ENCODE measurements around the gene CMPK2. TPM values are rescaled to one million over a fixed set of nuclear protein-coding genes. Genes with fewer than 3 reads are reported as not detected.

The CMPK2 gene
- total and polyA plus RNA-seq, 9 of the 15 experiments (the other 6 are each of a cell fraction or from before 2014, with no cell fraction given), result 2.6 to 10.5 (median 5.0) TPM

DNA sequence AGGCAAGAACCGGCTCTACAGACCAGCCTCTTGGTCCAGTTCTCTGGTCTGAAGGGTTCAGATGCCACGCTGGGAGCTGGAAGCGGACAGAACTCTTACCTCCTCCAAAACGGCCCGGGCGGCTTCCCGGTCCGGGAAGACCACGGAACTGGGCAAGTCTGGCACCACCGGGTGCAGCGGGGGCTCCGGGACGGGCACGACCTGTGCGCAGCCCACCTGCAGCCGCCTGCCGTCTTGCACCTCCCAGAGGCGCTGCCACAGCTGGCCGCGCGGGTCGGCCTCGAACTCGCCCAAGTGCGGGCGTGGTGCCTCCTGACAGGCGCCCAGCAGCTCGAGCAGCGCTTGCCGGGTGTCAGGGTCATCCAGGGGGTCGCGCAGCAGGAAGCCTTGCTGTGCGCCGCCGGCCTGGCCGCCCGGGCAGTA, 773 bp downstream of the CMPK2 start (continued):
- TF ChIP-seq, protein P1, sequence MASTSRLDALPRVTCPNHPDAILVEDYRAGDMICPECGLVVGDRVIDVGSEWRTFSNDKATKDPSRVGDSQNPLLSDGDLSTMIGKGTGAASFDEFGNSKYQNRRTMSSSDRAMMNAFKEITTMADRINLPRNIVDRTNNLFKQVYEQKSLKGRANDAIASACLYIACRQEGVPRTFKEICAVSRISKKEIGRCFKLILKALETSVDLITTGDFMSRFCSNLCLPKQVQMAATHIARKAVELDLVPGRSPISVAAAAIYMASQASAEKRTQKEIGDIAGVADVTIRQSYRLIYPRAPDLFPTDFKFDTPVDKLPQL (IDR thresholded peaks at IDR 0.05; ENCODE audit: extremely low read depth, insufficient read length), result no peak
- TF ChIP-seq, protein P2, sequence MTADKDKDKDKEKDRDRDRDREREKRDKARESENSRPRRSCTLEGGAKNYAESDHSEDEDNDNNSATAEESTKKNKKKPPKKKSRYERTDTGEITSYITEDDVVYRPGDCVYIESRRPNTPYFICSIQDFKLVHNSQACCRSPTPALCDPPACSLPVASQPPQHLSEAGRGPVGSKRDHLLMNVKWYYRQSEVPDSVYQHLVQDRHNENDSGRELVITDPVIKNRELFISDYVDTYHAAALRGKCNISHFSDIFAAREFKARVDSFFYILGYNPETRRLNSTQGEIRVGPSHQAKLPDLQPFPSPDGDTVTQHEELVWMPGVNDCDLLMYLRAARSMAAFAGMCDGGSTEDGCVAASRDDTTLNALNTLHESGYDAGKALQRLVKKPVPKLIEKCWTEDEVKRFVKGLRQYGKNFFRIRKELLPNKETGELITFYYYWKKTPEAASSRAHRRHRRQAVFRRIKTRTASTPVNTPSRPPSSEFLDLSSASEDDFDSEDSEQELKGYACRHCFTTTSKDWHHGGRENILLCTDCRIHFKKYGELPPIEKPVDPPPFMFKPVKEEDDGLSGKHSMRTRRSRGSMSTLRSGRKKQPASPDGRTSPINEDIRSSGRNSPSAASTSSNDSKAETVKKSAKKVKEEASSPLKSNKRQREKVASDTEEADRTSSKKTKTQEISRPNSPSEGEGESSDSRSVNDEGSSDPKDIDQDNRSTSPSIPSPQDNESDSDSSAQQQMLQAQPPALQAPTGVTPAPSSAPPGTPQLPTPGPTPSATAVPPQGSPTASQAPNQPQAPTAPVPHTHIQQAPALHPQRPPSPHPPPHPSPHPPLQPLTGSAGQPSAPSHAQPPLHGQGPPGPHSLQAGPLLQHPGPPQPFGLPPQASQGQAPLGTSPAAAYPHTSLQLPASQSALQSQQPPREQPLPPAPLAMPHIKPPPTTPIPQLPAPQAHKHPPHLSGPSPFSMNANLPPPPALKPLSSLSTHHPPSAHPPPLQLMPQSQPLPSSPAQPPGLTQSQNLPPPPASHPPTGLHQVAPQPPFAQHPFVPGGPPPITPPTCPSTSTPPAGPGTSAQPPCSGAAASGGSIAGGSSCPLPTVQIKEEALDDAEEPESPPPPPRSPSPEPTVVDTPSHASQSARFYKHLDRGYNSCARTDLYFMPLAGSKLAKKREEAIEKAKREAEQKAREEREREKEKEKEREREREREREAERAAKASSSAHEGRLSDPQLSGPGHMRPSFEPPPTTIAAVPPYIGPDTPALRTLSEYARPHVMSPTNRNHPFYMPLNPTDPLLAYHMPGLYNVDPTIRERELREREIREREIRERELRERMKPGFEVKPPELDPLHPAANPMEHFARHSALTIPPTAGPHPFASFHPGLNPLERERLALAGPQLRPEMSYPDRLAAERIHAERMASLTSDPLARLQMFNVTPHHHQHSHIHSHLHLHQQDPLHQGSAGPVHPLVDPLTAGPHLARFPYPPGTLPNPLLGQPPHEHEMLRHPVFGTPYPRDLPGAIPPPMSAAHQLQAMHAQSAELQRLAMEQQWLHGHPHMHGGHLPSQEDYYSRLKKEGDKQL (CRISPR knock-in tag; IDR thresholded peaks at IDR 0.05; ENCODE audit: borderline replicate concordance), result no peak
- TF ChIP-seq ELF1 (tag; IDR thresholded peaks at IDR 0.05) (no peak), CAMTA2 (CRISPR knock-in tag; conservative IDR thresholded peaks at IDR 0.05) (no peak), ESRRB (CRISPR knock-in tag; IDR thresholded peaks at IDR 0.05; ENCODE audit: borderline replicate concordance) (no peak), NFYB (IDR thresholded peaks at IDR 0.05; ENCODE audit: extremely low read depth, insufficient read length) (no peak), ZNF780A (CRISPR knock-in tag; IDR thresholded peaks at IDR 0.05) (no peak), ZNF785 (CRISPR knock-in tag; IDR thresholded peaks at IDR 0.05) (no peak), RBBP5 (IDR thresholded peaks at IDR 0.05; ENCODE audit: borderline replicate concordance, insufficient read depth, low read length, poor library complexity, severe bottlenecking) (no peak), ZNF124 (CRISPR knock-in tag; IDR thresholded peaks at IDR 0.05) (0 out of 2 replicates have a peak, but pooled peaks have one; percentile 30), SIX5 (IDR thresholded peaks at IDR 0.05; ENCODE audit: borderline replicate concordance in 1 of 2, insufficient read depth in 1 of 2, low read depth in 1 of 2, low read length in 2 of 2) (no peak), HDAC3 (IDR thresholded peaks at IDR 0.05; ENCODE audit: borderline replicate concordance, partially characterized antibody) (no peak), PTRF (tag; IDR thresholded peaks at IDR 0.05) (no peak), ZNF143 (CRISPR knock-in tag; IDR thresholded peaks at IDR 0.05) (no peak), SMAD4 (CRISPR knock-in tag; conservative IDR thresholded peaks at IDR 0.05) (no peak), TOE1 (IDR thresholded peaks at IDR 0.05; ENCODE audit: borderline replicate concordance) (no peak), TOE1 (CRISPR knock-in tag; IDR thresholded peaks at IDR 0.05; ENCODE audit: borderline replicate concordance, low read depth) (no peak), HSF4 (CRISPR knock-in tag; IDR thresholded peaks at IDR 0.05; ENCODE audit: borderline replicate concordance) (no peak)
- TF ChIP-seq, protein P3, sequence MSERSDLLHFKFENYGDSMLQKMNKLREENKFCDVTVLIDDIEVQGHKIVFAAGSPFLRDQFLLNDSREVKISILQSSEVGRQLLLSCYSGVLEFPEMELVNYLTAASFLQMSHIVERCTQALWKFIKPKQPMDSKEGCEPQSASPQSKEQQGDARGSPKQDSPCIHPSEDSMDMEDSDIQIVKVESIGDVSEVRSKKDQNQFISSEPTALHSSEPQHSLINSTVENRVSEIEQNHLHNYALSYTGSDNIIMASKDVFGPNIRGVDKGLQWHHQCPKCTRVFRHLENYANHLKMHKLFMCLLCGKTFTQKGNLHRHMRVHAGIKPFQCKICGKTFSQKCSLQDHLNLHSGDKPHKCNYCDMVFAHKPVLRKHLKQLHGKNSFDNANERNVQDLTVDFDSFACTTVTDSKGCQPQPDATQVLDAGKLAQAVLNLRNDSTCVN (CRISPR knock-in tag; IDR thresholded peaks at IDR 0.05), result no peak

Data from K562 (cell line).